Measurements from ENCODE around the gene TMEM266.

DNA sequence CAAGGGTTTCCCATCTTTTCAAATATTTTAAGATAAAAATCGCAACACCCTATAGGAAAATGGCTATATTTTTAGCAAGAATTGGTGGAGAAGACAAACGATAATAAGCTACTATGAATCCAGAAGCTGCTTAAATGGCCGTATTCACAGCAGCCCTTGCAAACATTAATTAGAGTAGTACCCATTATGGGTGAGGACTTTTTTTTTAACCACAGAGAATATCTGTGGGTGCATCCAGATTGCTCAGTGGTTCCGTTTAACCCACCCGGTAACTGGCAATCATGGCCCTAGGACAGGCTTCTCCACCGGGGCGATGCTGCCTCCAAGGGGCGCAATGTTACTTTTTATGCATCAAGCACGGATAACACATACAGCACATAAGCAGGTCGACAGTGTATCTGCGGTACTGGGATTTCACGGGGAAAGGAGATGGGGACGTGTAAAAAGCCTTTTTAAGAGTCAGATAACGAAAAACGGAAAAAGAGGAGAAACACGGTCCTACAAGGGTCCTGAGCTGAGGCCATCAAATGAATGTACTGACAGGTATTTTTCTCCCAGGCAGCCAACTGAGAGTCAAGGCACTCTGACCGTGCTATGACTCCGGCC, 968 bp upstream of the TMEM266 start:
- TF ChIP-seq EZH2phosphoT487 (IDR thresholded peaks at IDR 0.05; ENCODE audit: unreplicated experiment) (no peak), POLR2AphosphoS5 (IDR thresholded peaks at IDR 0.05; ENCODE audit: low read depth) (no peak), REST (IDR thresholded peaks at IDR 0.05; ENCODE audit: unreplicated experiment) (no peak), CREB1 (CRISPR knock-in tag; IDR thresholded peaks at IDR 0.05; ENCODE audit: low read depth) (no peak), EZH2 (IDR thresholded peaks at IDR 0.05; ENCODE audit: low read depth, unreplicated experiment) (no peak), JUNB (IDR thresholded peaks at IDR 0.05; ENCODE audit: unreplicated experiment) (no peak), ZNF331 (CRISPR knock-in tag; IDR thresholded peaks at IDR 0.05; ENCODE audit: low read depth) (no peak)
- TF ChIP-seq, protein P1, sequence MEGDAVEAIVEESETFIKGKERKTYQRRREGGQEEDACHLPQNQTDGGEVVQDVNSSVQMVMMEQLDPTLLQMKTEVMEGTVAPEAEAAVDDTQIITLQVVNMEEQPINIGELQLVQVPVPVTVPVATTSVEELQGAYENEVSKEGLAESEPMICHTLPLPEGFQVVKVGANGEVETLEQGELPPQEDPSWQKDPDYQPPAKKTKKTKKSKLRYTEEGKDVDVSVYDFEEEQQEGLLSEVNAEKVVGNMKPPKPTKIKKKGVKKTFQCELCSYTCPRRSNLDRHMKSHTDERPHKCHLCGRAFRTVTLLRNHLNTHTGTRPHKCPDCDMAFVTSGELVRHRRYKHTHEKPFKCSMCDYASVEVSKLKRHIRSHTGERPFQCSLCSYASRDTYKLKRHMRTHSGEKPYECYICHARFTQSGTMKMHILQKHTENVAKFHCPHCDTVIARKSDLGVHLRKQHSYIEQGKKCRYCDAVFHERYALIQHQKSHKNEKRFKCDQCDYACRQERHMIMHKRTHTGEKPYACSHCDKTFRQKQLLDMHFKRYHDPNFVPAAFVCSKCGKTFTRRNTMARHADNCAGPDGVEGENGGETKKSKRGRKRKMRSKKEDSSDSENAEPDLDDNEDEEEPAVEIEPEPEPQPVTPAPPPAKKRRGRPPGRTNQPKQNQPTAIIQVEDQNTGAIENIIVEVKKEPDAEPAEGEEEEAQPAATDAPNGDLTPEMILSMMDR (conservative IDR thresholded peaks at IDR 0.05; ENCODE audit: low read depth in 2 of 2), result peak; percentile 49 to 74
- TF ChIP-seq, protein P2, sequence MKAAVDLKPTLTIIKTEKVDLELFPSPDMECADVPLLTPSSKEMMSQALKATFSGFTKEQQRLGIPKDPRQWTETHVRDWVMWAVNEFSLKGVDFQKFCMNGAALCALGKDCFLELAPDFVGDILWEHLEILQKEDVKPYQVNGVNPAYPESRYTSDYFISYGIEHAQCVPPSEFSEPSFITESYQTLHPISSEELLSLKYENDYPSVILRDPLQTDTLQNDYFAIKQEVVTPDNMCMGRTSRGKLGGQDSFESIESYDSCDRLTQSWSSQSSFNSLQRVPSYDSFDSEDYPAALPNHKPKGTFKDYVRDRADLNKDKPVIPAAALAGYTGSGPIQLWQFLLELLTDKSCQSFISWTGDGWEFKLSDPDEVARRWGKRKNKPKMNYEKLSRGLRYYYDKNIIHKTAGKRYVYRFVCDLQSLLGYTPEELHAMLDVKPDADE (IDR thresholded peaks at IDR 0.05), result no peak

All from GM23338 (cell line).